ENCODE data around the gene KIN. TPM values are rescaled to one million over a fixed set of nuclear protein-coding genes. Genes with fewer than 3 reads are reported as not detected.
"Not testable (repeated sequence)": the region's sequence is repeated elsewhere in the genome, so short reads cannot be mapped to it uniquely, and the experiment has no call there.

Gene KIN
- total RNA-seq, 2 donors from 2014 or later, result 16.3 to 16.7 TPM

- H3K9me3 Mint-ChIP-seq, result no peaks in the 10 kb centered on the region
- ATAC-seq (replicated peaks in 1 of 2), result no peak
- peaks cover 12% of the 10 kb centered on the region for H3K4me1 Mint-ChIP-seq (ENCODE audit: low read depth)
- no peak overlapping the region for H3K4me3 Mint-ChIP-seq
- H3K27ac Mint-ChIP-seq, result no peak overlapping the region
- no peak for DNase-seq
- peaks cover 0 to 3% of the 10 kb centered on the region in 2 donors for H3K36me3 Mint-ChIP-seq (ENCODE audit: insufficient read depth in 2 of 2)
- no peaks in the 10 kb centered on the region for H3K27me3 Mint-ChIP-seq (ENCODE audit: low read depth)
Measured at GRCh38 chr10:7813481-7813880, 25.7 kb upstream of the KIN start.

- not testable (repeated sequence) for H3K36me3 Mint-ChIP-seq (ENCODE audit: insufficient read depth in 2 of 2); H3K4me1 Mint-ChIP-seq (ENCODE audit: low read depth); H3K27ac Mint-ChIP-seq; H3K9me3 Mint-ChIP-seq; H3K4me3 Mint-ChIP-seq; H3K27me3 Mint-ChIP-seq (ENCODE audit: low read depth); ATAC-seq (replicated peaks in 1 of 2); DNase-seq
Measured at GRCh38 chr10:7811743-7812142, 23.9 kb upstream of the KIN start.

GRCh38 chr10:7811000-7811399 lies 23.2 kb upstream of the KIN start:
- H3K27me3 Mint-ChIP-seq (ENCODE audit: low read depth), result no peaks in the 10 kb centered on the region
- peaks cover 0 to 7% of the 10 kb centered on the region in 2 donors for H3K36me3 Mint-ChIP-seq (ENCODE audit: insufficient read depth in 2 of 2)
- no peak overlapping the region for H3K27ac Mint-ChIP-seq
- no peak for ATAC-seq (replicated peaks in 1 of 2)
- H3K9me3 Mint-ChIP-seq, result no peaks in the 10 kb centered on the region
- no peaks in the 10 kb centered on the region for H3K4me1 Mint-ChIP-seq (ENCODE audit: low read depth)
- DNase-seq, result no peak
- no peak overlapping the region for H3K4me3 Mint-ChIP-seq

- no peak overlapping the region for H3K4me3 Mint-ChIP-seq
- ATAC-seq (replicated peaks in 1 of 2) (no peak), DNase-seq (no peak)
- no peaks in the 10 kb centered on the region for H3K9me3 Mint-ChIP-seq
- H3K36me3 Mint-ChIP-seq (ENCODE audit: insufficient read depth in 2 of 2), result peaks cover 0 to 7% of the 10 kb centered on the region in 2 donors
- no peaks in the 10 kb centered on the region for H3K4me1 Mint-ChIP-seq (ENCODE audit: low read depth)
- H3K27me3 Mint-ChIP-seq (ENCODE audit: low read depth), result no peaks in the 10 kb centered on the region
- H3K27ac Mint-ChIP-seq, result no peak overlapping the region
Measured at GRCh38 chr10:7810443-7810842, 22.6 kb upstream of the KIN start.

- Mint-ChIP-seq H3K27ac (no peak overlapping the region), H3K9me3 (no peaks in the 10 kb centered on the region), H3K4me1 (ENCODE audit: low read depth) (no peaks in the 10 kb centered on the region), H3K36me3 (ENCODE audit: insufficient read depth in 2 of 2) (peaks cover 4 to 17% of the 10 kb centered on the region in 2 donors), H3K4me3 (no peak overlapping the region), H3K27me3 (ENCODE audit: low read depth) (no peaks in the 10 kb centered on the region)
- DNase-seq (no peak), ATAC-seq (replicated peaks in 1 of 2) (no peak)
Measured at GRCh38 chr10:7808686-7809267, 21.0 kb upstream of the KIN start.

GRCh38 chr10:7804741-7805140 lies 16.9 kb upstream of the KIN start:
- no peak for DNase-seq
- Mint-ChIP-seq H3K4me1 (ENCODE audit: low read depth) (no peaks in the 10 kb centered on the region), H3K27me3 (ENCODE audit: low read depth) (no peaks in the 10 kb centered on the region), H3K9me3 (no peaks in the 10 kb centered on the region), H3K36me3 (ENCODE audit: insufficient read depth in 2 of 2) (peaks cover 9 to 26% of the 10 kb centered on the region in 2 donors), H3K27ac (peak overlapping the region; percentile 14), H3K4me3 (no peak overlapping the region)
- ATAC-seq (replicated peaks in 1 of 2), result no peak

- ATAC-seq (replicated peaks in 1 of 2), result no peak
- Mint-ChIP-seq H3K27ac (no peak overlapping the region), H3K9me3 (no peaks in the 10 kb centered on the region), H3K27me3 (ENCODE audit: low read depth) (no peaks in the 10 kb centered on the region), H3K36me3 (ENCODE audit: insufficient read depth in 2 of 2) (peaks cover 9 to 29% of the 10 kb centered on the region in 2 donors), H3K4me3 (no peak overlapping the region), H3K4me1 (ENCODE audit: low read depth) (no peaks in the 10 kb centered on the region)
- no peak for DNase-seq
Measured at GRCh38 chr10:7804216-7804615, 16.4 kb upstream of the KIN start.

- peaks cover 1% of the 10 kb centered on the region for H3K4me1 Mint-ChIP-seq (ENCODE audit: low read depth)
- ATAC-seq (replicated peaks in 1 of 2) (no peak), DNase-seq (no peak)
- H3K27ac Mint-ChIP-seq, result no peak overlapping the region
- no peak overlapping the region for H3K4me3 Mint-ChIP-seq
- no peaks in the 10 kb centered on the region for H3K9me3 Mint-ChIP-seq
- H3K36me3 Mint-ChIP-seq (ENCODE audit: insufficient read depth in 2 of 2), result peaks cover 9 to 36% of the 10 kb centered on the region in 2 donors
- H3K27me3 Mint-ChIP-seq (ENCODE audit: low read depth), result no peaks in the 10 kb centered on the region
Measured at GRCh38 chr10:7802606-7803005, 14.8 kb upstream of the KIN start.

GRCh38 chr10:7797582-7797981 lies 9.8 kb upstream of the KIN start:
- no peaks in the 10 kb centered on the region for H3K27me3 Mint-ChIP-seq (ENCODE audit: low read depth)
- ATAC-seq (replicated peaks in 1 of 2), result peak in 1 of 2 donors; percentile 67
- peak in 1 of 2 donors; percentile 12 for DNase-seq
- peaks cover 10 to 29% of the 10 kb centered on the region in 2 donors for H3K36me3 Mint-ChIP-seq (ENCODE audit: insufficient read depth in 2 of 2)
- no peaks in the 10 kb centered on the region for H3K9me3 Mint-ChIP-seq
- H3K4me3 Mint-ChIP-seq, result no peak overlapping the region
- H3K27ac Mint-ChIP-seq, result peak overlapping the region; percentile 84
- peaks cover 48% of the 10 kb centered on the region for H3K4me1 Mint-ChIP-seq (ENCODE audit: low read depth)

GRCh38 chr10:7795605-7796004 lies 7.8 kb upstream of the KIN start:
- Mint-ChIP-seq H3K4me1 (ENCODE audit: low read depth) (peaks cover 68% of the 10 kb centered on the region), H3K36me3 (ENCODE audit: insufficient read depth in 2 of 2) (peaks cover 10 to 30% of the 10 kb centered on the region in 2 donors), H3K27ac (peak overlapping the region; percentile 84), H3K4me3 (no peak overlapping the region), H3K9me3 (no peaks in the 10 kb centered on the region), H3K27me3 (ENCODE audit: low read depth) (no peaks in the 10 kb centered on the region)
- peak in 1 of 2 donors; percentile 34 for ATAC-seq (replicated peaks in 1 of 2)
- no peak for DNase-seq

GRCh38 chr10:7794251-7795026 lies 6.6 kb upstream of the KIN start:
- Mint-ChIP-seq H3K4me3 (peak overlapping the region in 1 of 2 donors; percentile 1), H3K9me3 (no peaks in the 10 kb centered on the region), H3K27ac (no peak overlapping the region), H3K36me3 (ENCODE audit: insufficient read depth in 2 of 2) (peaks cover 8 to 32% of the 10 kb centered on the region in 2 donors), H3K4me1 (ENCODE audit: low read depth) (peaks cover 79% of the 10 kb centered on the region), H3K27me3 (ENCODE audit: low read depth) (no peaks in the 10 kb centered on the region)
- no peak for DNase-seq
- no peak for ATAC-seq (replicated peaks in 1 of 2)

GRCh38 chr10:7792541-7792940 lies 4.7 kb upstream of the KIN start:
- DNase-seq (no peak), ATAC-seq (replicated peaks in 1 of 2) (no peak)
- Mint-ChIP-seq H3K27ac (peak overlapping the region; percentile 76), H3K27me3 (ENCODE audit: low read depth) (no peaks in the 10 kb centered on the region), H3K4me1 (ENCODE audit: low read depth) (peaks cover 86% of the 10 kb centered on the region), H3K36me3 (ENCODE audit: insufficient read depth in 2 of 2) (peaks cover 8 to 23% of the 10 kb centered on the region in 2 donors), H3K4me3 (peak overlapping the region in 1 of 2 donors; percentile 16), H3K9me3 (no peaks in the 10 kb centered on the region)

- H3K9me3 Mint-ChIP-seq, result no peaks in the 10 kb centered on the region
- peaks cover 4 to 15% of the 10 kb centered on the region in 2 donors for H3K36me3 Mint-ChIP-seq (ENCODE audit: insufficient read depth in 2 of 2)
- H3K4me1 Mint-ChIP-seq (ENCODE audit: low read depth), result peaks cover 60% of the 10 kb centered on the region
- no peak overlapping the region for H3K4me3 Mint-ChIP-seq
- no peaks in the 10 kb centered on the region for H3K27me3 Mint-ChIP-seq (ENCODE audit: low read depth)
- no peak for DNase-seq
- H3K27ac Mint-ChIP-seq, result peak overlapping the region; percentile 84
- no peak for ATAC-seq (replicated peaks in 1 of 2)
Measured at GRCh38 chr10:7789390-7789789, 1.6 kb upstream of the KIN start.
